Adipose tissue (tissue), 3 donors: ENCODE data around the gene TMEM221. TPM values are rescaled to one million over a fixed set of nuclear protein-coding genes. Genes with fewer than 3 reads are reported as not detected.

Experiments
- H3K27ac ChIP-seq: one replicate; pipeline ENCODE4 v1.5.1; 2013; ENCODE audit warnings: low read depth, low read length
- WGBS, 3 donors: extraction: QIAGEN DNeasy Blood & Tissue Kit; methylation state at CpG; one replicate each; pipeline ENCODE4 v1.1.7; 2013; 5-methylcytosine and 5-hydroxymethylcytosine counted together
- polyA plus RNA-seq, 3 donors: library from polyadenylated mRNA; stranded (reverse); fragments of 200-250 nt; gene quantifications; one replicate each; pipeline ENCODE4 v1.2.3, GENCODE V29; 2013
- donor health status: healthy with polysubstance abuse.
- donor health status: Bipolar disorder and iron deficiency.
- donor health status: healthy.

Gene TMEM221
- polyA plus RNA-seq, 3 donors, result 0.06 to 0.59 (median 0.34) TPM

DNA sequence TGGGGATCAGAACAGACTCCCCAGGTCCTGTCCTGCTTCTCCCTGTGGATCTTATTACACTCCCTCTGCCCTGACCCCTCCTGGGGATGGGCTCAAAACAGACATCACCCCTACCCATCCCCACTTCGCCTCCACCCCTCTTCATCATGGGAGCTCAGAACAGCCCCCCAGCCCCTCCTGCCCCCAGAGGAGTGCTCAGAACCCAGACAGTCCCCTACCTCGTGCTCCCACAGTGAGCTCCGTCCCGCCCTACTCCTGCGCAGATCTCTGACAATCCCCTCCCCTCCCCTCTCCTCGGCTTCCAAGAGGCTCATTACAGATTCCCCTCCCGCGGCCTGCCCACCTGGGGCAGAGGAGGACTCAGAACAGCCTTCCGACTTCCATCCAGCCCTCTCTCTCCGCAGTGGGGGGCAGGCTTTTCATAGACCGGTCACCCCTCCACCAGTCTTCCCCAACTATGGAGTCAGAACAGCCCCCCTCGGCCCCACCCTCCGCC, 6.2 kb upstream of the TMEM221 start:
- 7 to 15% (median 13%) methylated on average over 13 of the region's 13 CpGs for WGBS, 3 donors
- no peak overlapping the region for H3K27ac ChIP-seq

DNA sequence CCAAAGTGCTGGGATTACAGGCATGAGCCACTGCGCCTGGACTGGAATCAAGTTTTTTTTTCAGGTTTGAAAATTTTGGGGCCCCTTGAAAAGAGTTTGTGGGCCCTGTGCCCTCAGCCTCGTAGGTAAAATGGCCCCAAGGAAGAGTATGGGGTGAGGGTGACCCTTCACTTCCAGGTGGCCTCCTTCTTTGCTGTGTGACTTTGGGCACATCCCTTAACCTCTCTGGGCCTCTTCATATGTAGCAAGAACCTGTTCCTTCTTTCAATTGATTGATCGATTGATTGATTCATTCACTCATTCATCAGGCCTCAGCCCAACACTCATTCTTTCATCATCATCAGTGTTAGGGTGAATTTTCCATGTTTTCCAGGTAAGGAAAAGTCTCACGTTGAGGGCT, 3.4 kb upstream of the TMEM221 start:
- 83 to 88% (median 87%) methylated on average over 4 of the region's 4 CpGs for WGBS, 3 donors
- H3K27ac ChIP-seq, result no peak overlapping the region

DNA sequence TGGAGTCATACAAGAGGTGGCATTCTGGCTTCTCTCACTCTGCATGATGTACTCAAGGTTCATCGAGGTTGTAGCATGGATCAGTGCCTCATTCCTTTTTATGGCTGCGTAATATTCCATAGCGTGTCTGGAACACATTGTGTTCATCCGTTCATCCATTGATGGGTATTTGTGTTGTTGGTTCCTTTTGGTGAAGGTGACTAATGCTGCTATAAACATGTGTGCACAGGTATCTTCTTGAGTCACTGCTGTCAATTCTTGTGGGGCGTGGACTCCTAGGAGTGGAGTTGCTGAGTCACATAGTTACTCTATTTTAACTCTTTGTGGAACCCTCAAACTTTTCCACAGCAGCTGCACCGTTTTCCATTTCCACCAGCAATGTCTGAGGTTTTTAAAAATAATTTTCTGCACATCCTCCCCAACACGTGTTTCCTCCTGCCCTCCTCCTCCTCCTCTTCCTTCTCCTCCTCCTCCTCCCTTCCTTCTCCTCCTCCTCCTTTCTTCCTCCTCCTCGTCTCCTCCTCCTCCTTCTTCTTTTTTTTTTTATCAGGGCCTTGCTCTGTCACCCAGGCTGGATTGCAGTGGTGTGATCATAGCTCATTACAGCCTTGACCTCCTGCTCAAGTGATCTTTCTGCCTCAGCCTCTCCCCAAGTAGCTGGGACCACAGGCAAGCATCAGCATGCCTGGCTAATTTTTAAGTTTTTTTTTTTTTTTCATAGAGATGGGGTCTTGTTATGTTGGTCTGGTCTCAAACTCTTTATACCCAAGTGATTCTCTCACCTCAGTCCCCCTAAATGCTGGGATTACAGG, 2.0 kb upstream of the TMEM221 start:
- no peak overlapping the region for H3K27ac ChIP-seq
- 52 to 68% (median 61%) methylated on average over 7 to 8 of the region's 8 CpGs for WGBS, 3 donors

DNA sequence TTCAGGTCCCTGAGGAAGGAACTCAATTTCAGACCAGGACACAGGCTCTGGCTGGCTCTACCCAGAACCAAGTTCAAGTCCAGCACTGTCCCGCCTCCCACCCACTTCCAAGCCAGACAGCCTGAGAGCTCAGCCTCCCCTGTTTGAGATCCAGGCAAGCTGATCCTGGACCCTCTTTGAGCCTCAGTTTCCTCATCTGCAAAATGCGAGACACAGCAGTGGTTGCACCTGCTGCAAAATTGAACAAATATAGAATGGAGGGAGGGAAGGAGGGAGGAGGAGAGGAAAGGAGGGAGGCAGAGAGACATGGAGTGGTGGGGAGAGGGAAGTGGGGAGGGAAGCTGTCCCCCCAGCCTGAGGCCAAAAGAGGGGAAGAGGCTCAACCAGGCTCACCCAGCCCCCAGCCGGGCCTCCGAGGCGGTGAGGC, 751 bp downstream of the TMEM221 start:
- H3K27ac ChIP-seq, result no peak overlapping the region
- WGBS, 3 donors, result 37 to 88% (median 49%) methylated on average over 2 to 5 of the region's 5 CpGs

DNA sequence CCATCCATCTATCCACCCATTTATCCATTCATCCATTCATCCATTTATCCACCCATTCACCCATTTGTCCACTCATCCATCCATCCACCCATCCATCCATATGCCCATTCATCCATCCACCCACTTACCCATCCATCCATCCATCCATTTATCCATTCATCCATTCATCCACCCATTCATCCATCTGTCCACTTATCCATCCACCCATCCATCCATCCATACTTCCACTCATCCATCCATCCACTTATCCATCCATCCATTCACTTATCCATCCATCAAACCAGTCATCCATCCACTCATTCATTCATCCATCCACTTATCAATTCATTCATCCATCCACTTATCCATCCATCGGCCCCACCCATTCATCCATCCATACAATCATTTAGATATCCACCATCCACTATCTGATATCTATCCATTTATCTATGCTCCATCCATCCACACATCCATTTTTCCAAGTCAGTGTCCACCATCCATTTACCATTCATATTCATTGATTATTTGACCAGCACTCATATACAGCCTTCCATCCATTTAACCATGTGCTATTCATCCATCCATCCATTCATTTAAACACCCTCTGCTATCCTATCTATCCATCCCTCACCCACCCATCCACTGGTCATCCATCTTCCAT, 2.8 kb downstream of the TMEM221 start:
- no peak overlapping the region for H3K27ac ChIP-seq
- WGBS, 3 donors, result 99 to 100% (median 100%) methylated on average over 1 of the region's 1 CpG

DNA sequence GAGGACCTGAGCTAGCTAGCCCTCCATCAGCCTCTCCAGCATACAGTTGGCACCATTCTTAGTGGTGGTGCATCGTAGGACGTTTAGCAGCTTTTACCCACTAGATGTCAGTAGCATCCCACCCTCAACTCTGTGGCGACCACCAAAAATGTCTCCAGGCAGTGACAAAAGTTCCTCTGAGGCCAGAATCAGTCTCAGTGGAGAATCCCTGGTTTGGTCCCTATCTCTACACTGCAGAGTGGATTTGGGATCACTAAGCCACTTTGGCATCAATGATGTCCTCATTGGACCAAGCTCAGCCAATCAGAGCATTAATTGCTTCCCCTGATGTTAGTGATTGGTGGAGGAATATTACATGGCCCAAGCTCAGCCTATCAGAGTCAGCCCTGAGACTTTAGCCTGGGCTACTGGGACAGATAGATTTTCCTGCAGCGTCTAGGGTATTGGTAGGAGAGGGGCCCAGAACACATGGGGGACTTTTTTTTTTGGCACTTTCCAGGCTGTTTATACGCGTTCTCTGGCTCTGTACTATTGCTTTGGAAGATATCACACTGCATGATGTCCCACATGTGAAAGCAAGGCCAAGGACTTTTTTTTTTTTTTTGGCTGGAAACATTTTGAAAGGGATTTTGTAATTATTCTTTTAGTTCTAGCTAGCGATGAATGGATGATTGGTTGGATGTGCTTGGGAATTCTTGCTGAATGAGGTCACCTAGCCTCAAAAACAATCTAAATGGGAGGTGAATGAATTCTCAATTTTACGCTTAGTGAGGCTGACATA, 7.0 kb downstream of the TMEM221 start:
- 49 to 55% (median 50%) methylated on average over 8 of the region's 8 CpGs for WGBS, 3 donors
- no peak overlapping the region for H3K27ac ChIP-seq

DNA sequence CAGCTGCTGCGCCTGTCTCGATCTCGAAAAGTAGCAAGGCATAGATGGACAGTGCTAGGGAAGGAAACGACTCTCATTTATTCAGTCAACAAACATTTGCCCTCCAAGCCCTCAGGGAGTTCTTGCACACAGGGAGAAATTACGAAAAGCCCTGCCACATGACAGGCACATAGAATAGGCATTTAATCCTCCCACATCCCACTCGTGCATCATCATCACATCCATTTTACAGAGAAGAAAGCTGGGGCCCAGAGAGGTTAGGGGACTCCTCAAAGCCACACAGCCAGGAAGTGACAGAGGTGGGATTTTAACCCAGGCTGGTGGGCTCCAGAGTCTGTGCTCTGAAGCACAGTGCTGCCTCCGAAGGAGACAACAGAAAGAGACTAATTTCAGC, 11.6 kb downstream of the TMEM221 start:
- 84 to 88% (median 87%) methylated on average over 7 of the region's 7 CpGs for WGBS, 3 donors
- H3K27ac ChIP-seq, result no peak overlapping the region

DNA sequence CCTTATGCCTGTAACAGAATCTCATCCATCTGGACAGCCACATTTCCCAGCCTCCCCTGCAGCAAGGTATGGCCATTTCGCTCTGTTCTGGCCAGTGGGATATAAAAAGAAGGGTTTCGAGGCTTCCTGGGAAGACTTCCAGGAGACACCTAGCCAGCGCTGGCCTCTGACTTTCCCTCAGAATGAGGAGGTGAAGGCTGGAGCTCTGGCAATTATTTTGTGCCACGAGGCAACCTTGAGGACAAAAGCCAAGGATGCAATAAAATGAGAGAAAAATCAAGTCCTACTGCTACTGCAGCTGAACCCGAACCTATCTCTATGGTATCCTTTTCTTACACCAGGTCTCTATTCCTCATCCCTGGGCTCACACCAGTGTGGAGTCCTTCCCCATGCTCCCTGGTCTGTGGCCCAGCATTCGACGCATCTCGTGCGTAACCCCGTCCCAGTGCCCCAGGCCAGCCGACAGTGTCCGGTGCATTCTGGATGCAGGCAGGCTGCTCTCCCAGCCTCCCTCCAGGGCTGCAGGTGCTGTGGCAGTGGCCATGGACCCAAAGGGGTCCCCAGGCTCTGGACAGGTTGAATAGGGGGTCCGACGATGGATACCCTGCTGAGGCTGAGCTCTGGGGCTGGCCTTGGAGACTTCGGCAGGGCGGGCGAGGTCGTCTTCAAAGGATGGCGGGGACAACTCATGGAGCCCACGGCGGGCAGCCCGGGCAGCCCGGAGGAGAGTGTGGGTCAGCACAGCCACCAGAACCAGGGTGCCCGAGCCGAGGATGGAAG, 12.2 kb downstream of the TMEM221 start:
- WGBS, 3 donors, result 95 to 97% (median 96%) methylated on average over 25 of the region's 25 CpGs
- H3K27ac ChIP-seq, result no peak overlapping the region

DNA sequence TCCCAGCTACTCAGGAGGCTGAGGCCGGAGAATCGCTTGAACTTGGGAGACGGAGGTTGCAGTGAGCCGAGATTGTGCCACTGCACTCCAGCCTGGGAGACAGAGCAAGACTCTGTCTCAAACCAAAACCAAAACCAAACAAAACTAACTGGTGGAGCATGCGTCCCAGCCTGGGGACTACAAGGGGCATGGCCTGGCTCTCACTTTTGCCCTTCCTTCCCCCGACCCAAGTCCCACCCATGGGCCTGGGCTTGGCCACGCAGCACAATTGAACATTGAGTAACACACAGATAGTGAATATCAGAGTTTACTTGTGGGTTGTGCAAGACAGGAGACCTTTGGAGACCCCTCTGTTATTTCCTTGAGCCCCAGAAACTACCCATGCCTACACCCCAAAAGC, 13.2 kb downstream of the TMEM221 start:
- 80 to 86% (median 86%) methylated on average over 7 of the region's 7 CpGs for whole genome bisulfite sequencing, 3 donors

DNA sequence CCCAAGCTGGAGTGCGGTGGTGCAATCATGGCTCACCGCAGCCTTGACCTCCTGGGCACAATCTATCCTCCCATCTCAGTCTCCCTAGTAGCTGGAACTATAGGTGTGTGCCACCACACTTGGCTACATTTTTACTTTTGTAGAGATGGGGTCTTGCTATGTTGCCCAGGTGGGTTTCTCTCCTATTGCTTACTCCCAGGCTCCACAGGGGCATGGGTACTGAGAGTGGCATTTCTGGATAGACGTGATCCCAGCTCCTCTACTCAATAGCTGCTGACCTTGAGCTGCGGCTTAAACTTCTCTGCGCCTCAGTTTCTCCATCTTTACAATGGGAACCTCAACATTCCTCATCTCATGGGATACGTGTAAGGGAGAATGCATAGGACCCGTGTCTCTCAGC, 17.1 kb downstream of the TMEM221 start:
- no peak overlapping the region for H3K27ac ChIP-seq
- WGBS, 3 donors, result 86 to 92% (median 91%) methylated on average over 7 of the region's 7 CpGs

More for the DNA sequence above, 13.2 kb downstream of the TMEM221 start:
- no peak overlapping the region for H3K27ac ChIP-seq

DNA sequence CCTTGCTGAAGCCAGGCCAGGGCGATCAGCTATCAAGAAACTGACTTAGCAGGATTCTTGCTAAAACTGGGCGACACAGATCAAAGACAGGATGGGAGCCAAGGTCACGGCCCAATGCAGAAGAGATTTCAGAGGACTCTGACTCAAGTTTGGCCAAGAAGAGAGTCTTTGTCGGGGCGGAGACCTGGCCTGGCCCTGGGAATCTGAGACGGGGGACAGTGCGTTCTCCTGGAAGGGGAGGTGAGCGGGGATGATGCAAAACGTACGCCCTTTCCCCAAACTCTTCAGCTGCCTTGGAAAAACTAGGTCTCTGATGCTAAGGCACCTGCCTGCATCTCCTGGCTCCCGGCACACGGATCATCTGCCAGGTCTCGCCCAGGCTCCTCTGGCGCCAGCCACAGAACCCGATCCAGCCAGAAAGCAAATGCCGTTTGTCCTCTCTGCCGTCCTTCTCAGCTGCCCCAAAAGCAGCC, 18.8 kb downstream of the TMEM221 start:
- H3K27ac ChIP-seq, result no peak overlapping the region
- 45 to 56% (median 48%) methylated on average over 17 of the region's 17 CpGs for WGBS, 3 donors

DNA sequence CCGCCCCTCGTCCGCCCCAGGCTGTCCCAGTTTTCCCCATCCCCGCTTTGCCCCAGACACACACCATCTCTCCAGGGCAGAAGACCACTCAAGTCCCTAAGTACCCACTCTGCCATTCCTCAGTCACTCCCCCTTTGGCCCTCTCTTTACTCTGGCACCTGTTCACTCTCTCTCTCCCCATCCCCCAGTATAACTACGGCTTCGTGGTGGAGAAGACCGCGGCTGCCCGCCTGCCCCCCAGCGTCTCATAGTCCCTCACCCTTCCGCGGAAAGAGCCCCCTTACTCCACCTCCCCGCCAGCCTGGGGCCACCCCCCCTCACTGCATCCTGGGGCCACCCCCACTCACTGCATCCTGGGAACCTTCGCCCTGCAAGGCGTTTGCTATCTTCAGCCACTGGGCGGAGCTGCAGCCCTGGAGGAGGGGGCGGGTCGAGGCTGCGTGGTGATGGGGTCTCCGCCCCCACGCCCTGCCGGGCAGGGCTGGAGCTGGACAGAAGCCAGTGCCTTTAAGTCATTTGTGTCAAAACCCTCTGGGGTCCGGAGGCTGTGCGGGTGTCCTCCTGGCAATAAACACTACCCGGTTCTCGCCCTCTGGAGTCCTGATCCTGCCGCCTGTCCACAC, 23.6 kb downstream of the TMEM221 start:
- WGBS, 3 donors, result 25 to 28% (median 27%) methylated on average over 26 to 27 of the region's 27 CpGs
- H3K27ac ChIP-seq, result no peak overlapping the region

DNA sequence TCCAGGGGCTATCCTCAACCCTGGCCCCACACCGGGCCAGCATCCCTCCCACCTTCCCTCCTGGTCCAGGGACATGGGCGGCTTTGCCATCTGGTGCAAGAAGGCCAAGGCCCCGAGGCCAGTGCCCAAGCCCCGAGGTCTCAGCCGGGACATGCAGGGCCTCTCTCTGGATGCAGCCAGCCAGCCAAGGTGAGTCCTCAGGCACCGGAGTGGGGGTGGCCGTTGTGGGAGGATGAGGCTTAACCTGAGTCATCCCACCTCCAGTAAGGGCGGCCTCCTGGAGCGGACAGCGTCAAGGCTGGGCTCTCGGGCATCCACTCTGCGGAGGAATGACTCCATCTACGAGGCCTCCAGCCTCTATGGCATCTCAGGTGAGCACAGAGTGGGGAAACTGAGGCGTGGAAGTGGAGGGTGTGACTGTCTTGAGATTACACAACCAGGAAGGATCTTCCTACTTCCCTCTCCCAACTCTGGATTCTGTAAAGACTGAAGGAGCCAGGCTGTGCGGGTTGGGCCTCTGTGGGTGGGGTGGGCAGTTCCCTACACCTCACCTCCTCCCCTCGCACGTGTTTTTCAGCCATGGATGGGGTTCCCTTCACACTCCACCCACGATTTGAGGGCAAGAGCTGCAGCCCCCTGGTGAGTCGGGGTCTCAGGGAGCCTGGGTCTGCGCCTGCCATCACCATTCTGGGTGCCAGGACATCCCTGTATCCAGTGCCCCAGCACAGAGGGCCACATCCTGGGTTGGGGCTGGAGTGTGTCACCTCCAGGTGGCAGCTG, 24.8 kb downstream of the TMEM221 start:
- WGBS, 3 donors, result 89 to 91% (median 91%) methylated on average over 19 to 20 of the region's 20 CpGs
- no peak overlapping the region for H3K27ac ChIP-seq

DNA sequence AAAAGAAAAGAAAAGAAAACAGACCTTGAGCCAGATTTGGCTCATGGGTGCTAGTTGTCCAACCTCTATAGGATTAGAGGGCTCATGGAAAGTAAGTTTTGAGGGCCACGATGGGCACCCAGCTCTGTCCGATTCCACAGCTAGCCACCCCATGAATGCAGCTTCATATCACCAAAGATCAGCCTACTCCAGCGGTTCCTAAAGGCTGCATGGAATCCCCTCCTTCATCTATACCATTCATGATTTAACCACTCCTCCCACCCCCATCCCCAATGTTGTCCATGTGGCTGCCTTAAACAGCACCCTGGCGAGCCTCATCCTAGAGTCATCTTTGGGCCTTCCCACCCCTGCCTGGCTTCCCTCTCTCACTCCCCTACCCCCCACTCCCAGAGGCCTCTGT, 26.5 kb downstream of the TMEM221 start:
- WGBS, 3 donors, result 95 to 98% (median 96%) methylated on average over 4 of the region's 4 CpGs
- H3K27ac ChIP-seq, result no peak overlapping the region

DNA sequence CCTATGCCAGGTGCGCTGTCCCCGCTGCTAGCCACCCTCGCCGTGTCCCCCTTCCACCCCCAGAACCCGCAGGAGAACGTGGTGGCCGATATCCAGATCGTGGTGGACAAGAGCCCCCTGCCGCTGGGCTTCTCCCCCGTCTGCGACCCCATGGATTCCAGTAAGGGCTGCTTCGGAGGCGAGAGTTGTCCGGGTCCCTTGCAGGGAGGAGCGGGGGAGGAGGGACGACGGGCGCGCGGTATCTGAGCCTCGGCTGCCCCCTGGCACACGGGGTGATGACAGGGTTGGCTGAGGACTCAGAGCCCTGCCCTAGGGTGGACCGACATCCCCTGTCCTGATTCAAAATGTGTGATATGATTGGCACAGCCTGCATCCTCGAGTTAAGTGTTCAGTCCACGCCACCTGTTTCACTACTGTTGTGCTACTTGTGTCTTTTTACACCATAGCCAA, 28.0 kb downstream of the TMEM221 start:
- 4 to 6% (median 4%) methylated on average over 25 of the region's 25 CpGs for WGBS, 3 donors
- no peak overlapping the region for H3K27ac ChIP-seq

DNA sequence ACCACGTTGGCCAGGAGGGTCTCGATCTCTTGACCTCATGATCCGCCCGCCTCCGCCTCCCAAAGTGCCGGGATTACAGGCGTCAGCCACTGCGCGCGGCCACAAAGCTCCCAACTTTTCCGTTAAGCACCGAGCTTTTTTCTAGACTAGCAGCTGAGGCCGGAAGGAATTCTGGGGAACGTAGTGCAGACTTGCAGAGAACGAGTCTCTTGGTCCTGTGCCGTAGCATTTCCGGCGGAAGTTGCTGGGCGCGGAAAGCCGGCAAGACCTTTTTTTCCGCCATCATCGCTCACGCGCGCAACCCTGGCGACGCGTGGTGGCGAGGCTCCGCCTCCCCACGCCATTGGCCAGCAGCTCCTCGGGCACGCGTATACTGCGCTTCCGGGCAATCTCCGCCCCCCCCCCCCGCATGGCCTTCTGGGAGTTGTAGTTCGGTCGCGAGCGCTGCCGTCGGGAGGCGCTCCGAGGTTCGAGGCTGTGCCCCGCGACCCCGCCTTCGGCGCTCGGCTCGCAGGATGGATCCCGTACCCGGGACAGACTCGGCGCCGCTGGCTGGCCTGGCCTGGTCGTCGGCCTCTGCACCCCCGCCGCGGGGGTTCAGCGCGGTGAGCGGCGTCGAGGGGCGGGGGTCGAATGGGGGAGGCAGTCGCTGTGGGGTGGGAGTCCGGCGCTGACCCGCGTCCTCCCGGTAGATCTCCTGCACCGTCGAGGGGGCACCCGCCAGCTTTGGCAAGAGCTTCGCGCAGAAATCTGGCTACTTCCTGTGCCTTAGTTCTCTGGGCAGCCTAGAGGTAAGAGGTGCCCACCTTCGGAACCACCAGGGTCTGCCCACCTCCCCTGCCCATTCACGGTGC, 28.6 kb downstream of the TMEM221 start, which contains the start of gene MVB12A:
Gene MVB12A (plus strand): TSS at position 427 of the 854 bp plus-strand sequence. CDS start 89 bp downstream, at position 516.
- no peak within 1 kb of the TSS for H3K27ac ChIP-seq
- 0 to 1% (median 0%) methylated on average over 74 to 85 of the region's 85 CpGs for WGBS, 3 donors
